Muscle of leg (tissue), 11 donors: ENCODE data around the gene AGAP1. TPM values are rescaled to one million over a fixed set of nuclear protein-coding genes. Genes with fewer than 3 reads are reported as not detected.

Experiments
- DNase-seq: peaks from one replicate; pipeline ENCODE4 v3.0.0; 2013
- H3K27ac ChIP-seq: one replicate; pipeline ENCODE4 v1.5.1; 2013; ENCODE audit warnings: mild to moderate bottlenecking, low read length, control low read depth
- H3K27me3 ChIP-seq: one replicate; pipeline ENCODE4 v1.6.1; 2013; ENCODE audit warnings: low read length; ENCODE audit not compliant: control insufficient read depth, insufficient read depth
- H3K36me3 ChIP-seq: one replicate; pipeline ENCODE4 v1.6.1; 2013; ENCODE audit warnings: low read length; ENCODE audit not compliant: control insufficient read depth, insufficient read depth
- H3K4me1 ChIP-seq: one replicate; pipeline ENCODE4 v1.6.1; 2013; ENCODE audit warnings: low read length; ENCODE audit not compliant: control insufficient read depth, insufficient read depth
- H3K4me3 ChIP-seq: one replicate; pipeline ENCODE4 v1.5.1; 2013; ENCODE audit warnings: low read length, control low read depth
- H3K9me3 ChIP-seq: replicated peaks from 2 replicates; pipeline ENCODE4 v1.6.1; 2013; ENCODE audit warnings: low read depth, low read length; ENCODE audit not compliant: control insufficient read depth
- WGBS: methylation state at CpG from one replicate; pipeline ENCODE4 v1.1.5; 2013; ENCODE audit warnings: missing lambda C conversion rate; ENCODE audit not compliant: insufficient coverage; 5-methylcytosine and 5-hydroxymethylcytosine counted together
- polyA plus RNA-seq, 8 donors: library from polyadenylated mRNA; unstranded; fragments of 120-200 nt; gene quantifications; one replicate each; pipeline versions ENCODE4 v1.2.1 to v1.2.3, GENCODE V29; 2013; ENCODE audit warnings: inconsistent platforms in 1 of 8, low replicate concordance in 1 of 8; ENCODE audit not compliant: insufficient read length in 8 of 8, insufficient read depth in 1 of 8
- total RNA-seq: library from RNA; stranded (reverse); fragments of 120-200 nt; gene quantifications from one replicate; pipeline ENCODE4 v1.2.4, GENCODE V29; 2013

AGAP1 gene
- total and polyA plus RNA-seq, 9 donors, result 19.1 to 32.0 (median 26.8) TPM

DNA sequence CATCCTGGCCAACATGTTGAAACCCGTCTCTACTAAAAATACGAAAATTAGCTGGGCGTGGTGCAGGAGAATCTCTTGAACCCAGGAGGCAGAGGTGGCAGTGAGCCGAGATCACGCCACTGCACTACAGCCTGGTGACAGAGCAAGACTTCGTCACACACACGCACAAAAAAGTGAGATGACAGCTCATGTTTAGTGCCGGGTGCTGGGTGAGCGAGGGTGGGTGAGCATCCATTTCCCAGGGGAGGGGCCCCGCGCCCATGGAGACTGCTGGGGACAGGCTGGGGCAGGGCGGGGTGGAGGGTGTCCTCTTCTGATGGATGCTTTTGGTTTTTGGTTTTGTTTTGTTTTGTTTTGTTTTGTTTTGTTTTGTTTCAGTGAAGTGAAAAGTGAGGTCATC is 467.9 kb downstream of the AGAP1 start:
- Histone ChIP-seq H3K27ac (no peak overlapping the region), H3K4me3 (no peak overlapping the region), H3K4me1 (peaks cover 5% of the 10 kb centered on the region), H3K36me3 (peaks cover 8% of the 10 kb centered on the region), H3K9me3 (no peaks in the 10 kb centered on the region), H3K27me3 (no peaks in the 10 kb centered on the region)
- 97% methylated on average over 12 of the region's 12 CpGs for WGBS
- no peak for DNase-seq

DNA sequence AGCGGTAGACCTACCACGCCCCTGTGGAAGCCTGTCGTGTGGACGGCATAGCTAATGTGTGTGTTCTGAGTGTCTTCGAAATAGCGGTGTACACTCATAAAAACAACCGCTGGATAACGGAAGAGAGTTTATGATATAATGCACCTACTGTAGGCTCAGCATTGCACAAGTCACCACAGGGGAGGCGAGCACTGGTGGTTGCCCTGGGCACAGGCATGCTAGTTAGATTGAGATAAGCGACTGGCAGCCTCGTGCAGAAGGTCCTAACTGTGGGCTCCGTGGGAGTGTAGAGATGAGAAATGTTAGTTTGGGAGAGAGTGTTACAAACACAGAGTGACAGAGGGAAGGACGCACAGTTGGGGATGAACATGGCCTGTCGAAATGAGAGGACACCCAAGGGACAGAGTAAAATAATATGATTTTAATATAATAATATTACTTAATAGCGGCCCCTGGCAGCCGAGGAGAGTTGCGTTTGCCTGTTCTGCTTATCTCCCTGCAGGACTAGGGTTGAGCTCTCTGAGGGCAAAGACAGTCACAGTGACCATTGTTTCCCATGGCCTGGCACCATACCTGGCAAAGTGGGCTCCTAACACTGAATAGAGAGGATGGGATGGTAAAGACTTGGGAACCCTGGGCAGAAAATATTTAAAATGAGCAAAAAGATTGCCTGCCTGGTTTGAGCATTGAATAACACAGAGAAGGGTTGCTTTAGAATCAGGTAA is 470.2 kb downstream of the AGAP1 start:
- Histone ChIP-seq H3K36me3 (peaks cover 8% of the 10 kb centered on the region), H3K27me3 (no peaks in the 10 kb centered on the region), H3K4me3 (no peak overlapping the region), H3K9me3 (no peaks in the 10 kb centered on the region), H3K27ac (no peak overlapping the region), H3K4me1 (peaks cover 8% of the 10 kb centered on the region)
- WGBS, result 89% methylated on average over 9 of the region's 17 CpGs
- no peak for DNase-seq

GRCh38 chr2:235964787-235965390 is 471.0 kb downstream of the AGAP1 start:
- Histone ChIP-seq H3K27ac (no peak overlapping the region), H3K9me3 (no peaks in the 10 kb centered on the region), H3K36me3 (peaks cover 14% of the 10 kb centered on the region), H3K4me3 (no peak overlapping the region), H3K27me3 (no peaks in the 10 kb centered on the region), H3K4me1 (peaks cover 7% of the 10 kb centered on the region)
- 77% methylated on average over 10 of the region's 13 CpGs for WGBS
- no peak for DNase-seq

GRCh38 chr2:235966396-235966795 is 472.6 kb downstream of the AGAP1 start:
- peaks cover 3% of the 10 kb centered on the region for H3K4me1 ChIP-seq
- no peak overlapping the region for H3K4me3 ChIP-seq
- 86% methylated on average over 4 of the region's 6 CpGs for WGBS
- peaks cover 18% of the 10 kb centered on the region for H3K36me3 ChIP-seq
- DNase-seq, result no peak
- H3K27me3 ChIP-seq, result no peaks in the 10 kb centered on the region
- no peaks in the 10 kb centered on the region for H3K9me3 ChIP-seq
- no peak overlapping the region for H3K27ac ChIP-seq

- H3K9me3 ChIP-seq, result no peaks in the 10 kb centered on the region
- H3K27me3 ChIP-seq, result no peaks in the 10 kb centered on the region
- H3K4me1 ChIP-seq, result peaks cover 3% of the 10 kb centered on the region
- no peak overlapping the region for H3K4me3 ChIP-seq
- H3K27ac ChIP-seq, result no peak overlapping the region
- WGBS, result 89% methylated on average over 23 of the region's 26 CpGs
- DNase-seq, result no peak
- peaks cover 18% of the 10 kb centered on the region for H3K36me3 ChIP-seq
These were observed 473.3 kb downstream of the AGAP1 start for GRCh38 chr2:235966932-235967757.

- 90% methylated on average over 3 of the region's 8 CpGs for WGBS
- Histone ChIP-seq H3K27ac (no peak overlapping the region), H3K27me3 (no peaks in the 10 kb centered on the region), H3K9me3 (no peaks in the 10 kb centered on the region), H3K4me1 (peaks cover 3% of the 10 kb centered on the region), H3K4me3 (no peak overlapping the region), H3K36me3 (peaks cover 19% of the 10 kb centered on the region)
- no peak for DNase-seq
These were observed 474.3 kb downstream of the AGAP1 start for GRCh38 chr2:235968155-235968554.

DNA sequence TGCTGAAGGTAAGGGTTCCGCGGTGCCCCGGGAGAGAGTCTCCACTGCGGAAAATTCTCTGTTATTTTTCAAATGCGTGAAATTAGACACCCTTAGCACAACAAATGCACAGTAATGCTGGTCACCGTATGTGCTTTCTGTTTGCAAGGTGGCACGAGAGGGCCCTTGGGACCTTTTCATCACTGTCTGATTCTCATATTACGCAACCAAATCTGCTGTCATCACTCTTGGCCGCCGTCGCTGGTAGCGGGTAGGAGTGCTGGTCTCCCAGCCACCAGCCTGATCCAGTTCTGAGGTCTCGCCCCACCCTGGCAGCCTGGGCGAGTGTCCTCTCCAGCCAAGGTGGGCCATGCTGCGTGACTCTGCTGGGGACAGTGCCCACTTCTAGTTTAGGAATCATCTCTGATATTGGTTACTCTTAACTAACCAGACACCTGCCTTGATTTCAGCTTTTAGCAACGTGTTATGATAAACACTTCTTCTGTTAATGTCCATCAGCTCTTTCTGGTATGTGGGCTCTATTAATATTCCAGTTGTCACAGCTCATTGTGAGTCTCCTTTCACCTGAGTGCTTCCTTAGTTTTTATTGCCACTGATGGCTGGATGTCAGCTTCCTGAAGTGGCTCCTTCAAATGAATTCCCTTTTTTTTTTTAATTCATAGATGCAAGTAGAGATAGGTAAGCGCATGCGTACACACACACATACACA is 474.9 kb downstream of the AGAP1 start:
- Histone ChIP-seq H3K27me3 (no peaks in the 10 kb centered on the region), H3K36me3 (peaks cover 23% of the 10 kb centered on the region), H3K4me1 (peaks cover 3% of the 10 kb centered on the region), H3K4me3 (no peak overlapping the region), H3K9me3 (no peaks in the 10 kb centered on the region), H3K27ac (no peak overlapping the region)
- 80% methylated on average over 15 of the region's 18 CpGs for WGBS
- no peak for DNase-seq

DNA sequence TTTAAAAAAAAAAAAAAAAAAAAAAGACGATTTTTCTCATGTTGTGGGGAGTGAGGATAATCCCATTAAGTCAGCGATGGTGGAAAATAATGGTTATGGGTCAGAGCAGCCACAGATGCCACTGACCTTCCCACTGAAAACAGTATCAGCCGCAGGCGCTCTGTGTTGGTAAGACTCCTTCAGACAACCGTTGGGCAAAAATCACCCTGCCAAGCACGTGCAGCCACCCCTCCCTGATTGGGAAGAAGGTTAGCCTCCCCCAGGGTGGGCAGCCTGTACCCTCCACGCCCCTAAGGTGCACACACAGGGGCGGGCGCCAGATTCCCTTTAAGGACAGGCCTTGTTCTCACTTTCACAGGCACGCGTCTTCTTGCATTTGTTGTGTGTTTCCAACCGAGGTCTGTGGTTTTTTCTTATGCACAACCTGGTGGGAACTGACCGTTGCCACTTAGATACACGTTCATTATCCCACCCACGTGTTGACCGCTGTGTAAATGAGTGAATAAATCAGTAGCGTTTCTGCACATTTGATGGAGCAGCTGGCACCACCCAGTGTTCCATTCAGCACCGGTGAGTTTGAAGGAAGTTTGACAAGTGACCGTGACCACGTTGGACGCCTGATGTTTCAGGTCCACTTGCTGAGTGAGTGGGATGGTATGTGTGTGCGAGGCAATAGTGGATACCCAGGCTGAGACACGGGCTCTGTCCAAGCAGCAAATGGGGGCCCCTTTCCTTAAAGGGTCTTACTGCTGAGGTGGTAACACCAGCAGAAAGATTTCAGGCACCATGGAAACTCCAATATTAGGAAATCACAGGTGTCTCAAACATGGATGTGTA is 476.6 kb downstream of the AGAP1 start:
- H3K4me3 ChIP-seq, result no peak overlapping the region
- peaks cover 26% of the 10 kb centered on the region for H3K36me3 ChIP-seq
- DNase-seq, result no peak
- 93% methylated on average over 21 of the region's 23 CpGs for WGBS
- H3K27me3 ChIP-seq, result no peaks in the 10 kb centered on the region
- H3K4me1 ChIP-seq, result peaks cover 3% of the 10 kb centered on the region
- no peak overlapping the region for H3K27ac ChIP-seq
- no peaks in the 10 kb centered on the region for H3K9me3 ChIP-seq

- H3K36me3 ChIP-seq, result peaks cover 23% of the 10 kb centered on the region
- 93% methylated on average over 5 of the region's 6 CpGs for whole genome bisulfite sequencing
These were observed 482.7 kb downstream of the AGAP1 start for GRCh38 chr2:235976516-235976915.

More at GRCh38 chr2:235976516-235976915, 482.7 kb downstream of the AGAP1 start:
- Histone ChIP-seq H3K9me3 (no peaks in the 10 kb centered on the region), H3K4me3 (no peak overlapping the region), H3K27me3 (no peaks in the 10 kb centered on the region), H3K4me1 (no peaks in the 10 kb centered on the region), H3K27ac (no peak overlapping the region)
- no peak for DNase-seq
